ENCODE results near the gene SLC25A4.

The SLC25A4 gene

DNA sequence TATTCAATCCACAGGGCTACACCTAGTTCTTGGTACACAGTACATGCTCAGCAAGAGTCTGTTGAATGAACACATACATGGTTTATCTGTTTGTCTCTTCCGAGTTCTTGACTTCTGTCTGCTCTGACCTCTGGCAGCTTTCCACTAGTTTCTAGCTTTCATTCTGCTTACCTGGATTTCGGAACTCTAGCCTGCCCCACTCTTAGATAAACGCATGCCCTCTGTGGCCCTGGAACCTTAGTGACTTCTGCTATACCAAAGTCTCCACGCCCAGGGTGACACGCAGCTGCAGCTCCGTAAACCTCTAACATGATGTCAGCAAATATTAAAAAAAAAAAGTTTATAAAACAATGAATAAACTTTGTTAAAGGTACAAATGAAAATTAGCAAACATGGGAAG is 1.3 kb upstream of the SLC25A4 start:
- Histone ChIP-seq H3K4me3 (ENCODE audit: low read depth, low read length) (no peak overlapping the region), H3K9ac (ENCODE audit: low read depth, low read length) (no peak overlapping the region), H3K27ac (ENCODE audit: low read depth, low read length) (no peak overlapping the region), H3K36me3 (ENCODE audit: control insufficient read depth, insufficient read depth, low read length) (peaks cover 25% of the 10 kb centered on the region), H3K4me1 (ENCODE audit: control insufficient read depth, insufficient read depth, low read length) (peaks cover 13% of the 10 kb centered on the region), H3K9me3 (ENCODE audit: control insufficient read depth, insufficient read depth, low read length) (no peaks in the 10 kb centered on the region), H3K27me3 (ENCODE audit: control insufficient read depth, insufficient read depth, low read length) (no peaks in the 10 kb centered on the region)

DNA sequence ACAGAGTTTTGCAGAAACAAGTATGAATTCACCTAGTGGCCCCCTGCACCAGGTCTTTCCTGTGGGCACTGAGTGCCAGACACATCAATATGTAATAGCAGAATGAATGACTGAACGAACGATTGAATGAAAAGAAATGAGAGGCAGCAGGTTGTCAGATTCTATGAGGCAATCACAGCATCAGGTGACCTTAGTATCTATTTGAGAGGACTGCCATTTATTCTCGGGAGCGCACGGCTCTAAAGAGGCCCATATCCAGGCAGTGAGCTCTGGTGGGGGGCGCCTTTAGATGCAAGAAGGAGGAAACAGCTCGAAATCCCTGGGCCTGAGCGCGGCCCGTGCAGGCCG is 528 bp upstream of the SLC25A4 start:
- H3K9me3 ChIP-seq (ENCODE audit: control insufficient read depth, insufficient read depth, low read length), result no peaks in the 10 kb centered on the region
- peaks cover 31% of the 10 kb centered on the region for H3K36me3 ChIP-seq (ENCODE audit: control insufficient read depth, insufficient read depth, low read length)
- H3K4me1 ChIP-seq (ENCODE audit: control insufficient read depth, insufficient read depth, low read length), result peaks cover 13% of the 10 kb centered on the region
- peak overlapping the region; percentile 64; the same call in 1 of the 2 replicates for H3K9ac ChIP-seq (ENCODE audit: low read depth, low read length)
- H3K27ac ChIP-seq (ENCODE audit: low read depth, low read length), result peak overlapping the region; percentile 54
- H3K27me3 ChIP-seq (ENCODE audit: control insufficient read depth, insufficient read depth, low read length), result no peaks in the 10 kb centered on the region
- H3K4me3 ChIP-seq (ENCODE audit: low read depth, low read length), result peak overlapping the region; percentile 87

DNA sequence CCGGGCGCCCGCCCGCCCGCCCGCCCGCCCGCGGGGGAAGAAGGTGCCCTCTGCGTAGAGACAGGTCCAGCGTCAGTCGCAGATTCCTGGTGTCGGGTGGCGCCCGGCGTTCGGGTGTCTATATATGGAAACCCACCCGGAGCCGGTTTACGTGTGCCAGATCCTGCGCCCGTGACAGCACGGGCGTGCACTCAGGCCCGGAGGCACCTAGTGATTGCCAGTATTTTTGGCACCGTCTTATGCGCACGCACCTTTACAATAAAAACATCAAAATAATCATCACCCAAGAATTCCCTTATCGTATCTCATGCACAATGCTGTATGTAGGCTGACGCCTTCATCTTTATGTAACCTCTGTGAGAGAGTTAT is 519 bp downstream of the SLC25A4 start:
- Histone ChIP-seq H3K4me1 (ENCODE audit: control insufficient read depth, insufficient read depth, low read length) (peaks cover 13% of the 10 kb centered on the region), H3K36me3 (ENCODE audit: control insufficient read depth, insufficient read depth, low read length) (peaks cover 31% of the 10 kb centered on the region), H3K27ac (ENCODE audit: low read depth, low read length) (no peak overlapping the region), H3K4me3 (ENCODE audit: low read depth, low read length) (peak overlapping the region; percentile 87), H3K9ac (ENCODE audit: low read depth, low read length) (no peak overlapping the region; the same call in 1 of the 2 replicates), H3K9me3 (ENCODE audit: control insufficient read depth, insufficient read depth, low read length) (no peaks in the 10 kb centered on the region), H3K27me3 (ENCODE audit: control insufficient read depth, insufficient read depth, low read length) (no peaks in the 10 kb centered on the region)

DNA sequence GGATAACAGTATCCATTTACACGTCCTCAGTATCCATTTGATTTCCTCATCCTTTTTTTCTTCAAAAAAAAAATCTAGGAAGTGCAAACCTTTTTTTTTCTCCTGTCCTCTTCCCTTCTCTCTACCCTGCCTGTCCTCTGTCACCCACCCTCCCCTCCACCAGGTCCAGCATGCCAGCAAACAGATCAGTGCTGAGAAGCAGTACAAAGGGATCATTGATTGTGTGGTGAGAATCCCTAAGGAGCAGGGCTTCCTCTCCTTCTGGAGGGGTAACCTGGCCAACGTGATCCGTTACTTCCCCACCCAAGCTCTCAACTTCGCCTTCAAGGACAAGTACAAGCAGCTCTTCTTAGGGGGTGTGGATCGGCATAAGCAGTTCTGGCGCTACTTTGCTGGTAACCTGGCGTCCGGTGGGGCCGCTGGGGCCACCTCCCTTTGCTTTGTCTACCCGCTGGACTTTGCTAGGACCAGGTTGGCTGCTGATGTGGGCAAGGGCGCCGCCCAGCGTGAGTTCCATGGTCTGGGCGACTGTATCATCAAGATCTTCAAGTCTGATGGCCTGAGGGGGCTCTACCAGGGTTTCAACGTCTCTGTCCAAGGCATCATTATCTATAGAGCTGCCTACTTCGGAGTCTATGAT is 1.7 kb downstream of the SLC25A4 start:
- H3K4me3 ChIP-seq (ENCODE audit: low read depth, low read length), result no peak overlapping the region
- peaks cover 13% of the 10 kb centered on the region for H3K4me1 ChIP-seq (ENCODE audit: control insufficient read depth, insufficient read depth, low read length)
- H3K9me3 ChIP-seq (ENCODE audit: control insufficient read depth, insufficient read depth, low read length), result no peaks in the 10 kb centered on the region
- H3K27ac ChIP-seq (ENCODE audit: low read depth, low read length), result no peak overlapping the region
- no peak overlapping the region for H3K9ac ChIP-seq (ENCODE audit: low read depth, low read length)
- H3K36me3 ChIP-seq (ENCODE audit: control insufficient read depth, insufficient read depth, low read length), result peaks cover 31% of the 10 kb centered on the region
- H3K27me3 ChIP-seq (ENCODE audit: control insufficient read depth, insufficient read depth, low read length), result no peaks in the 10 kb centered on the region

DNA sequence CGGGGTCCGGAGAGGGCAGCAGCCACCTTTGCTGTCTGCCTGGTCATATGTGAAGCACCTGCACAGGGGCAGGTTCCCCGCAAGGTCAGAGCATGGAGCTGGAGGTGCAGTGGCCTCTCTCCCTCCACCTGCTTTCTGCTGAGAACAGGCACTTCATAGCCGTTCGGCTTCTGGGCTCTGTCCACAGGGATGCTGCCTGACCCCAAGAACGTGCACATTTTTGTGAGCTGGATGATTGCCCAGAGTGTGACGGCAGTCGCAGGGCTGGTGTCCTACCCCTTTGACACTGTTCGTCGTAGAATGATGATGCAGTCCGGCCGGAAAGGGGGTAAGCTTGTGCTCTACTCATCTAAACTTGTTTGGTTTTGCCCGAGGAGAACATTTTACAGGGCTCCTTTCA is 2.5 kb downstream of the SLC25A4 start:
- Histone ChIP-seq H3K27ac (ENCODE audit: low read depth, low read length) (no peak overlapping the region), H3K27me3 (ENCODE audit: control insufficient read depth, insufficient read depth, low read length) (no peaks in the 10 kb centered on the region), H3K36me3 (ENCODE audit: control insufficient read depth, insufficient read depth, low read length) (peaks cover 31% of the 10 kb centered on the region), H3K4me3 (ENCODE audit: low read depth, low read length) (no peak overlapping the region), H3K9ac (ENCODE audit: low read depth, low read length) (no peak overlapping the region), H3K9me3 (ENCODE audit: control insufficient read depth, insufficient read depth, low read length) (no peaks in the 10 kb centered on the region), H3K4me1 (ENCODE audit: control insufficient read depth, insufficient read depth, low read length) (peaks cover 13% of the 10 kb centered on the region)

DNA sequence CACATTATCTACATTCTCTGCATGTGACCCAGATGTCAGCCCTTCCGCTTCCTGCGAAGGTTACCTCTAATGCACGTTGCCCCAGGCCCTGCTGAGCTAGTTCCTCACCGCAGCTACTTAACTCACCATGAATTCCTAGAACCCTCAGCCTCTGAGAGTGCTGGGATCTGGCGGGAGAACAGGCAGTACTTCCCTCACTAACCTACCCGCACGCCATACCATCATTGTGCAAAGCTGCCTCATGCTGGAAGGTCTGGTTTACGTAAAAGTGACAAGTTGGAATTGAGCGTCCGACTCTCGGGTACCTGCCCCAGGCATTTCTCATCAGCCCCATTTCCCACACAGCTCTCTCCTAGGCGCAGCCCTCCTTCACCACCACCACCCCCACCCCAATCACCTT is 6.3 kb downstream of the SLC25A4 start:
- no peaks in the 10 kb centered on the region for H3K27me3 ChIP-seq (ENCODE audit: control insufficient read depth, insufficient read depth, low read length)
- H3K4me1 ChIP-seq (ENCODE audit: control insufficient read depth, insufficient read depth, low read length), result peaks cover 4% of the 10 kb centered on the region; the same call in 1 of the 2 replicates
- no peak overlapping the region for H3K27ac ChIP-seq (ENCODE audit: low read depth, low read length)
- H3K9me3 ChIP-seq (ENCODE audit: control insufficient read depth, insufficient read depth, low read length), result no peaks in the 10 kb centered on the region
- no peak overlapping the region for H3K9ac ChIP-seq (ENCODE audit: low read depth, low read length)
- peaks cover 37% of the 10 kb centered on the region for H3K36me3 ChIP-seq (ENCODE audit: control insufficient read depth, insufficient read depth, low read length)
- no peak overlapping the region for H3K4me3 ChIP-seq (ENCODE audit: low read depth, low read length)

DNA sequence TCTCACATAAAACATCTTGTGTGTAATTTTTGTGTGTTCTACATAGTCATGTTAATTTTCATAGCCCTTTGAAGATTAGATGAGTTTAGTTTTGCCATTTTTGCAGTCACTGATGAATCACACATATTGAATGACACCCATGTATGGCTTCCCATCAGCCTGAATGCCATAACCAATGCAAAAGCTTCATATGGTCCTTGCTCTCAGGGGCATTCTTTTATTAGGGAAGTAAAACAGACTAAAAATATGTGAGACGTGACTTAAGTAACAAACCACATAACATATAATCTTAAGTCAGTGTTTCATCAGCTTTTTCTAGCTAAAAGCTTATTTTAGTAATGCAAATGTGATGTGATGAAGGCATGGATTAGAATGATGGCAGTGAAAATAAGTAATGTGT is 8.2 kb downstream of the SLC25A4 start:
- Histone ChIP-seq H3K9me3 (ENCODE audit: control insufficient read depth, insufficient read depth, low read length) (no peaks in the 10 kb centered on the region), H3K27me3 (ENCODE audit: control insufficient read depth, insufficient read depth, low read length) (no peaks in the 10 kb centered on the region), H3K4me3 (ENCODE audit: low read depth, low read length) (no peak overlapping the region), H3K9ac (ENCODE audit: low read depth, low read length) (no peak overlapping the region), H3K27ac (ENCODE audit: low read depth, low read length) (no peak overlapping the region), H3K36me3 (ENCODE audit: control insufficient read depth, insufficient read depth, low read length) (peaks cover 18% of the 10 kb centered on the region), H3K4me1 (ENCODE audit: control insufficient read depth, insufficient read depth, low read length) (no peaks in the 10 kb centered on the region)

DNA sequence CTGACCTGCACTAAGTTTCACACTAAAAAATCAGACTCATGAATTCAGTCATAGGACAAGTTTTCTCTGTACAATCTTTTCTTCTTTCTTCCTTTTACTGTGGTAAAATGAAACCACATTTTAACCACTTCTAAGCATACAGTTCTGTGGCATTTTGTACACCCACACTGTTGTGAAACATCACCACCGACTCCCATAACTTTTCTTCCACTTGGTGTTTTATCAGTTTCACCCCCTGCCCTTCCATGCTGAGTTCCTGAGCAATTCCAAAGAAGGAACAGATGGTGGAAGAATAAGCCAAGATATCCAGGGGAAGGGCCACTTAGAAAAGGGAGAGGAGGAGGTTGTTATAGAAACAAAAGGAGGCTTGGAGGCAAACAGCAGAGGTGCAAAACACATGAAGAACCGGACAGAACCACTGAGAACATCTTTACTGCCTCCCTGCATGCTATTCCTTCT is 22.6 kb downstream of the SLC25A4 start:
- no peaks in the 10 kb centered on the region for H3K27me3 ChIP-seq (ENCODE audit: control insufficient read depth, insufficient read depth, low read length)
- no peak overlapping the region for H3K4me3 ChIP-seq (ENCODE audit: low read depth, low read length)
- no peak overlapping the region for H3K9ac ChIP-seq (ENCODE audit: low read depth, low read length)
- no peaks in the 10 kb centered on the region for H3K9me3 ChIP-seq (ENCODE audit: control insufficient read depth, insufficient read depth, low read length)
- no peaks in the 10 kb centered on the region for H3K4me1 ChIP-seq (ENCODE audit: control insufficient read depth, insufficient read depth, low read length)
- peaks cover 36% of the 10 kb centered on the region for H3K36me3 ChIP-seq (ENCODE audit: control insufficient read depth, insufficient read depth, low read length)
- H3K27ac ChIP-seq (ENCODE audit: low read depth, low read length), result no peak overlapping the region

DNA sequence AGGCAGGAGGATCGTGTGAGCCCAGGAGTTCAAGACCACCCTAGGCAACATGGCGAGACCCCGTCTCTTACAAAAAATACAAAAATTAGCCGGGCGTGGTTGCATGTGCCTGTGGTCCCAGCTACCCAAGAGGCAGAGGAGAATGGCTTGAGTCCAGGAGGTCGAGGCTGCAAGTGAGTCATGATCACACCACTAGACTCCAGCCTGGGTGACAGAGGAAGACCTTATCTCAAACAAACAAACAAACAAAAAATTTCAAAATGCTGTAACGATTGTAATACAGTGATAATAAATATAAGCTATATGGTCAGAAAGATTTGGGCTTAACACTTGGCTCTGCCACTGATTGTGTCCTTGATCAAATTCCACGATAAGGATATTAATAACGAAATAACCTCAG is 24.2 kb downstream of the SLC25A4 start:
- Histone ChIP-seq H3K27ac (ENCODE audit: low read depth, low read length) (no peak overlapping the region), H3K27me3 (ENCODE audit: control insufficient read depth, insufficient read depth, low read length) (no peaks in the 10 kb centered on the region), H3K4me1 (ENCODE audit: control insufficient read depth, insufficient read depth, low read length) (peaks cover 11% of the 10 kb centered on the region), H3K9ac (ENCODE audit: low read depth, low read length) (no peak overlapping the region), H3K4me3 (ENCODE audit: low read depth, low read length) (no peak overlapping the region), H3K9me3 (ENCODE audit: control insufficient read depth, insufficient read depth, low read length) (no peaks in the 10 kb centered on the region), H3K36me3 (ENCODE audit: control insufficient read depth, insufficient read depth, low read length) (peaks cover 25% of the 10 kb centered on the region)

DNA sequence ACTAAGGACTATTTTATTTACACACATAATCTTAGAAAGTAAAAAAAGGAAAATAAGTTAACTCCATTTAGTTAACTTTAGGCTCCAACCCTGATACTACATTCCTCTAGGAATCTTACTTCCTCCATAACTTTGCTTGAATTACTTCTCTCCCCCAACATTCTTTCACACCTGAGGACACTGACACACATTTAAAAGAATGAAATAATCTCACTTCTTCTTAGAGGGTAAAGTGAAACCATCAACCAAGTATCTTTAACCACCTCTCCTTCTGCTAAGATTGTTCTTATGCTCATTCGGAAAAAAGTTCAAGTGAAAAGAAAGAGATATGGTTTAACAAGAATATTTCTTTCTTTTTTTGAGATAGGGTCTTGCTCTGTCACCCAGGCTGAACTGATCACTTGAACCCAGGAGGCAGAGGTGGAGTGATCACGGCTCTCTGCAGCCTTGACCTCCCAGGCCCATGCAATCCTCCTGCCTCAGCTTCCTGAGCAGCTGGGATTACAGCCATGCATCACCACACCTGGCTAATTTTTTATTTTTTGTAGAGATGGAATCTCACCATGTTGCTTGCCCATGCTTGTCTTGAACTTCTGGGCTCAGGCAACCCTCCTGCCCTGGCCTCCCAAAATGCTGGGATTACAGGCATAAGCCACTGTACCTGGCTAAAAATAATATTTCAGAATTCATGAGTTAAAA is 28.5 kb downstream of the SLC25A4 start:
- Histone ChIP-seq H3K9me3 (ENCODE audit: control insufficient read depth, insufficient read depth, low read length) (no peaks in the 10 kb centered on the region), H3K4me3 (ENCODE audit: low read depth, low read length) (no peak overlapping the region), H3K9ac (ENCODE audit: low read depth, low read length) (no peak overlapping the region), H3K27me3 (ENCODE audit: control insufficient read depth, insufficient read depth, low read length) (no peaks in the 10 kb centered on the region), H3K36me3 (ENCODE audit: control insufficient read depth, insufficient read depth, low read length) (peaks cover 32% of the 10 kb centered on the region), H3K27ac (ENCODE audit: low read depth, low read length) (no peak overlapping the region), H3K4me1 (ENCODE audit: control insufficient read depth, insufficient read depth, low read length) (peaks cover 15% of the 10 kb centered on the region)

DNA sequence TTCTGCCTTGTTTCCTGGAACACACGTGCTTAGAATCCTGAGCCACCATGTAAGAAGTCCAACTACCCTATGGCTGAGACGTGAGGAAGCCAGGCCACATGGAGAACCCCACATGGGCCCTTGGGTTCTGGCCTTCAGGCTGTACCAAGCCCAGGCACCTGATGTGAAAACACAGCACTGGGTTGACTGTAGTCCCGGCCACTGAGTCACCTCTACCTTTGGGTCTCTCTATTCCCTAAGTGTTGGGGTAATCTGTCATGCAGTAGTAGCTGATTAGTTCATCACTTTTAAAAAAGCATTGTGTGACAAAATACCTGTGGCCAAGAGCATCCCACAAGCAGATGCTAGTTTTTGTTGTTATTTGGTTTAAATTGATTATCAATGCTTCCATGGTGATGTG is 36.4 kb downstream of the SLC25A4 start:
- no peaks in the 10 kb centered on the region for H3K27me3 ChIP-seq (ENCODE audit: control insufficient read depth, insufficient read depth, low read length)
- H3K9ac ChIP-seq (ENCODE audit: low read depth, low read length), result no peak overlapping the region
- H3K27ac ChIP-seq (ENCODE audit: low read depth, low read length), result no peak overlapping the region
- H3K4me1 ChIP-seq (ENCODE audit: control insufficient read depth, insufficient read depth, low read length), result peaks cover 26% of the 10 kb centered on the region
- H3K4me3 ChIP-seq (ENCODE audit: low read depth, low read length), result no peak overlapping the region
- peaks cover 12% of the 10 kb centered on the region for H3K36me3 ChIP-seq (ENCODE audit: control insufficient read depth, insufficient read depth, low read length)
- H3K9me3 ChIP-seq (ENCODE audit: control insufficient read depth, insufficient read depth, low read length), result no peaks in the 10 kb centered on the region

All from HUES48 (cell line).